SK-N-MC (cell line): ENCODE data around the gene XPO6.

Source experiments
- EZH2 ChIP-seq: fragments of 200-600 bp; sonication (generic); IDR thresholded peaks from one replicate; pipeline ENCODE4 v1.6.1; 2017; ENCODE audit warnings: antibody characterized with exemption
- FOXP2 ChIP-seq: optimal IDR thresholded peaks from 2 replicates; pipeline ENCODE3; 2011; ENCODE audit warnings: mild to moderate bottlenecking, moderate library complexity; ENCODE audit not compliant: insufficient read depth; ENCODE audit errors: extremely low read length, control extremely low read depth
- POLR2AphosphoS5 ChIP-seq: IDR thresholded peaks from 2 replicates; pipeline ENCODE4 v1.6.1; 2012; ENCODE audit warnings: mild to moderate bottlenecking, low read depth, low read length, borderline replicate concordance

DNA sequence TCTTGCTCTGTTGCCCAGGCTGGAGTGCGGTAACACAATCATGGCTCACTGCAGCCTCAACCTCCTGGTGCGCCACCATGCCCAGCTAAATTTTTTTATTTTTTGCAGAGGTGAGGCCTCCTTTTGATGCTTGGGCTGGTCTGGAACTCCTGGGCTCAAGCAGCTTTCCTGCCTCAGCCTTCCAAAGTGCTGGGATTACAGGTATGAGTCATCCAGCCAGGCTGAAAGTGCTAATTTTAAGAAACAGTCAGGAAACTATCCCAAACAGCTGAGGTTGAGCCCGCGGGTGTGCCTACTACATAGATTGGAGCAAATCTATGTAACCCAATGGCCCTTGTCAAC lies 738 bp upstream of the XPO6 start:
- TF ChIP-seq POLR2AphosphoS5 (no peak), EZH2 (no peak), FOXP2 (no peak)
